HCT116 (cell line): Measurements from ENCODE around the gene ACBD4. TPM values are rescaled to one million over a fixed set of nuclear protein-coding genes. Genes with fewer than 3 reads are reported as not detected.

Experiments
- ATAC-seq: fragments of 200-7000 bp; cut with Tn5 transposase; 2 replicates; pipeline ENCODE4 v1.9.1; 2020; ENCODE audit warnings: mild to moderate bottlenecking, moderate library complexity
- BruUV-seq: library from RNA; stranded (reverse); fragments of 400-500 nt; replicated peaks from 2 replicates; lab custom pipeline; 2021; lab: Mats Ljungman, UMichigan
- CTCF ChIA-PET: fragments of 300-600 bp; sonication (Branson Sonifier 250); formaldehyde crosslinking; loops from one replicate; lab custom pipeline; 2021; ENCODE audit warnings: antibody characterized with exemption; lab: Charles Lee
- POLR2A ChIA-PET: fragments of 300-600, 350-600 bp; sonication (Branson Sonifier 250); formaldehyde crosslinking; loops from one replicate; lab custom pipeline; 2021; ENCODE audit warnings: antibody characterized with exemption; lab: Charles Lee
- RAD21 ChIA-PET, 2 experiments: fragments of 300-600 bp; sonication (Branson Sonifier 250); formaldehyde crosslinking; loops; one replicate each; lab custom pipeline; 2023; ENCODE audit warnings: low total read pairs in 2 of 2; ENCODE audit not compliant: uncharacterized antibody in 2 of 2, unreplicated experiment in 2 of 2, low non-redundant PET in 1 of 2; lab: Charles Lee
- DNase-seq: peaks from one replicate; pipeline ENCODE4 v3.0.0-alpha.2; 2010; ENCODE audit warnings: low read depth, low spot score
- H2AFZ ChIP-seq: fragments of 200-600 bp; shearing (Covaris generic), sonication (generic); 2 replicates; pipeline ENCODE4 v1.6.1; 2017; ENCODE audit warnings: low read depth, mixed run types, mixed read lengths, antibody characterized with exemption, low read length; ENCODE audit not compliant: poor library complexity, severe bottlenecking
- H3K27ac ChIP-seq: 2 replicates; pipeline ENCODE4 v1.5.1; 2012; ENCODE audit warnings: low read depth, low read length
- H3K27me3 ChIP-seq: fragments of 200-600 bp; sonication (generic); 2 replicates; pipeline ENCODE4 v1.6.1; 2016; ENCODE audit warnings: mixed run types, low read length, mixed read lengths; ENCODE audit not compliant: insufficient read depth
- H3K36me3 ChIP-seq, 2 experiments: fragments of 200-500 bp in 1 of 2; fragments of 200-600 bp in 1 of 2; sonication (Bioruptor generic) in 1 of 2; sonication (generic) in 1 of 2; 2 replicates each; pipeline versions ENCODE4 v1.5.1 to v1.6.1; 2014 to 2016; ENCODE audit warnings: low read length in 2 of 2, inconsistent platforms in 1 of 2, mixed read lengths in 1 of 2, mixed run types in 1 of 2; ENCODE audit not compliant: insufficient read depth in 2 of 2, control insufficient read depth in 1 of 2
- H3K4me1 ChIP-seq, 2 experiments: fragments of 200-600 bp in 1 of 2; sonication (generic) in 1 of 2; 2 replicates each; pipeline versions ENCODE4 v1.5.1 to v1.6.1; 2012 to 2017; ENCODE audit warnings: low read length in 2 of 2, inconsistent platforms in 1 of 2, mild to moderate bottlenecking in 1 of 2, mixed read lengths in 1 of 2, mixed run types in 1 of 2, moderate library complexity in 1 of 2; ENCODE audit not compliant: insufficient read depth in 2 of 2, control insufficient read depth in 1 of 2
- H3K4me2 ChIP-seq: fragments of 200-600 bp; sonication (generic); 2 replicates; pipeline ENCODE4 v1.6.1; 2017; ENCODE audit warnings: mixed run types, low read length, mixed read lengths
- H3K4me3 ChIP-seq, 2 experiments: fragments of 200-600 bp in 1 of 2; sonication (generic) in 1 of 2; replicated peaks in 1 of 2; 2 replicates each; pipeline ENCODE4 v1.5.1; 2011 to 2016; ENCODE audit warnings: low read length in 2 of 2, control low read depth in 1 of 2, low read depth in 1 of 2, mild to moderate bottlenecking in 1 of 2, mixed read lengths in 1 of 2, mixed run types in 1 of 2
- H3K79me2 ChIP-seq: fragments of 200-600 bp; sonication (generic); 2 replicates; pipeline ENCODE4 v1.6.1; 2017; ENCODE audit warnings: mild to moderate bottlenecking, mixed run types, low read length, moderate library complexity, mixed read lengths; ENCODE audit not compliant: insufficient read depth
- H3K9ac ChIP-seq: fragments of 200-600 bp; sonication (generic); 2 replicates; pipeline ENCODE4 v1.6.1; 2016; ENCODE audit warnings: low read length, mixed read lengths
- H3K9me2 ChIP-seq: fragments of 200-600 bp; sonication (generic), shearing (Covaris generic); 2 replicates; pipeline ENCODE4 v1.6.1; 2017; ENCODE audit warnings: mixed run types, mild to moderate bottlenecking, moderate library complexity; ENCODE audit not compliant: insufficient read depth
- H3K9me3 ChIP-seq, 2 experiments: fragments of 200-500 bp in 1 of 2; fragments of 200-600 bp in 1 of 2; sonication (Bioruptor generic) in 1 of 2; sonication (generic) in 1 of 2; 2 replicates each; pipeline ENCODE4 v1.6.1; 2014 to 2017; ENCODE audit warnings: low read length in 2 of 2, mixed read lengths in 2 of 2, inconsistent platforms in 1 of 2, low read depth in 1 of 2, mild to moderate bottlenecking in 1 of 2, mixed run types in 1 of 2, moderate library complexity in 1 of 2; ENCODE audit not compliant: control insufficient read depth in 1 of 2, insufficient read depth in 1 of 2
- H4K20me1 ChIP-seq: fragments of 200-600 bp; sonication (generic), shearing (Covaris generic); 2 replicates; pipeline ENCODE4 v1.6.1; 2017; ENCODE audit warnings: mixed run types, mild to moderate bottlenecking, moderate library complexity; ENCODE audit not compliant: insufficient read depth
- CBX3 ChIP-seq: IDR thresholded peaks from 2 replicates; pipeline ENCODE4 v1.6.1; 2012; ENCODE audit warnings: low read depth
- CEBPB ChIP-seq: IDR thresholded peaks from 2 replicates; pipeline ENCODE4 v1.6.1; 2012; ENCODE audit warnings: low read depth
- ELF1 ChIP-seq: IDR thresholded peaks from 2 replicates; pipeline ENCODE4 v1.6.1; 2012; ENCODE audit warnings: low read depth, borderline replicate concordance
- EZH2 ChIP-seq: fragments of 200-600 bp; sonication (generic); IDR thresholded peaks from 2 replicates; pipeline ENCODE4 v1.6.1; 2017; ENCODE audit warnings: antibody characterized with exemption, mixed run types
- POLR2A ChIP-seq: IDR thresholded peaks from 2 replicates; pipeline ENCODE4 v1.7.0; 2011; ENCODE audit warnings: borderline replicate concordance; ENCODE audit not compliant: insufficient read depth, insufficient read length; ENCODE audit errors: extremely low read depth
- POLR2AphosphoS5 ChIP-seq: IDR thresholded peaks from 2 replicates; pipeline ENCODE4 v1.6.1; 2011; ENCODE audit warnings: mild to moderate bottlenecking, low read depth, low read length, moderate library complexity
- RAD21 ChIP-seq: IDR thresholded peaks from 2 replicates; pipeline ENCODE4 v1.6.1; 2012; ENCODE audit warnings: low read depth, mild to moderate bottlenecking
- SIN3A ChIP-seq: IDR thresholded peaks from 2 replicates; pipeline ENCODE4 v1.6.1; 2012; ENCODE audit warnings: low read depth
- SP1 ChIP-seq: IDR thresholded peaks from 2 replicates; pipeline ENCODE4 v1.6.1; 2012; ENCODE audit warnings: low read depth
- SRF ChIP-seq: IDR thresholded peaks from 2 replicates; pipeline ENCODE4 v1.6.1; 2012; ENCODE audit warnings: low read depth
- YY1 ChIP-seq: IDR thresholded peaks from 2 replicates; pipeline ENCODE4 v1.6.1; 2011; ENCODE audit warnings: low read length, low read depth, moderate library complexity, mild to moderate bottlenecking; ENCODE audit not compliant: insufficient replicate concordance; ENCODE audit errors: extremely low read depth
- ZFX ChIP-seq: fragments of 450-650 bp; IDR thresholded peaks from 2 replicates; pipeline ENCODE4 v1.6.1; 2017
- ZNF274 ChIP-seq: fragments of 200-500 bp; sonication (Bioruptor generic); IDR thresholded peaks from 2 replicates; pipeline ENCODE4 v1.6.1; 2014; ENCODE audit warnings: mild to moderate bottlenecking, low read depth, low read length, inconsistent platforms
- intact Hi-C: fragments of 100-400 bp; cut with micrococcal nuclease; formaldehyde crosslinking; loops from 2 replicates; pipeline ENCODE4 v1.10.0; 2022
- total RNA-seq: library from RNA; stranded (reverse); gene quantifications from one replicate; pipeline ENCODE4 v1.2.1, GENCODE V29; 2021; ENCODE audit not compliant: unreplicated experiment
- TF ChIP-seq, protein P1 (sequence below): IDR thresholded peaks from 2 replicates; pipeline ENCODE4 v1.6.1; 2012; ENCODE audit warnings: low read depth
- TF ChIP-seq, protein P2 (sequence below), 3 experiments: fragments of 200-600 bp in 1 of 3; sonication (generic) in 1 of 3; IDR thresholded peaks in 2 of 3; conservative IDR thresholded peaks in 1 of 3; 2 replicates each; pipeline ENCODE4 v1.5.1; 2012 to 2017; ENCODE audit warnings: low read depth in 2 of 3, low read length in 2 of 3, antibody characterized with exemption in 1 of 3, borderline replicate concordance in 1 of 3, control low read depth in 1 of 3, mild to moderate bottlenecking in 1 of 3, mixed read lengths in 1 of 3, mixed run types in 1 of 3, moderate library complexity in 1 of 3; ENCODE audit not compliant: insufficient read depth in 1 of 3
- TF ChIP-seq, protein P3 (sequence below): IDR thresholded peaks from 2 replicates; pipeline ENCODE4 v1.6.1; 2012
- TF ChIP-seq, protein P4 (sequence below): IDR thresholded peaks from 2 replicates; pipeline ENCODE4 v1.6.1; 2011; ENCODE audit warnings: mild to moderate bottlenecking, low read length, moderate library complexity; ENCODE audit not compliant: insufficient replicate concordance; ENCODE audit errors: extremely low read depth
- TF ChIP-seq, protein P5 (sequence below): IDR thresholded peaks from 2 replicates; pipeline ENCODE4 v1.6.1; 2012

The ACBD4 gene
- total RNA-seq, 1 experiment from 2014 or later = 13.6 TPM

DNA sequence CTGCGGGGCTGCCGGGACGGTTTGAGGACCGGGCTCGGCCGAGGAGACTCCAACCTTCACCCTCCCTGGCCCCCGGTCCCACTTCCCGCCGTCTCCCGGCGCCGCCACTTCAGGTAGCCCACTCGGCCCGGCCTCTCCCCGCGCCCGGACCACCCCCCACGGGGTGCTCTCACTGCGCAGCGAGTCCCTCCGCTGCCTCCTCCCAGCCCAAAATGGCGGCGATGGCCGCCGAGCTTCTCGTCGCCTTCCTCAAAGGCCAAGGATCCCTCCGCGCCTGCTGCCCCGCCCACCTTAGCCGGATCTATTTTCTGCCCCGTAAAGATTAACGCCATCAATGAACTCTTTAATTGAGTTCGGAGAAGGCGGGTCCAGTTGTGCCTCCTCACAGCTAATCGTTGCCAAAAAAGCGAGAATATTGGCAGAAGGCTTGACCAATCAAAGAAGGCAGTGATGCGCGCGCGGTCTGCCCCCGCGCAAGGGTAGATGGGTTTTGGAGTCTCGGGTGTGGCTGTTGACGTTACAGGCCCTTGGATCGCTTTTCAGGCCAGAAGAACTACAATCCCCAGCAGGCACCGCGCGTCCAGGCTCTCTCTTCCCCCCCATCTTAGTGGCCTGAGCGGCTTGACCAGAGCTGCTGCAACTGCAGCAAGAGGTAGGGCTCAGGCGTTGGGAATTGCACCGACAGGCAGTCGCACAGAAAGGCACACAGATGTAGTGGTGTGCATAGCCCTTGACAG lies 26.0 kb downstream of the ACBD4 start, which contains the start of gene HEXIM2:
Gene HEXIM2, plus strand, starts transcription at position 588 of the 737 bp plus-strand sequence. CDS start 919 bp downstream, outside the sequence.
- Histone ChIP-seq H3K9me3 (no peaks in the 10 kb centered on the region), H3K79me2 (peaks cover 29% of the 10 kb centered on the region), H3K9me2 (no peaks in the 10 kb centered on the region), H3K27me3 (no peaks in the 10 kb centered on the region), H3K27ac (peak within 1 kb of the TSS; percentile 89), H2AFZ (no peak within 1 kb of the TSS), H3K36me3 (no peaks in the 10 kb centered on the region), H4K20me1 (no peaks in the 10 kb centered on the region), H3K4me1 (peaks cover 23 to 35% of the 10 kb centered on the region in 2 experiments), H3K4me2 (peak within 1 kb of the TSS; percentile 92), H3K4me3 (peak within 1 kb of the TSS; percentile 89 to 97), H3K9ac (peak within 1 kb of the TSS; percentile 99)
- ATAC-seq = peak; percentile 93
- intact Hi-C loops = loop anchor here (1.0 kb wide), 1 partner anchor 12 kb away; no protein-coding TSS in a partner anchor
- BruUV-seq = no TSS peak
- POLR2A ChIA-PET = interaction anchor here (0.8 to 7.0 kb wide), 9 partner anchors 11 to 264 kb away, joined by 3 to 258 read pairs (median 8); partner anchors contain the start of gene HEXIM1
- CTCF ChIA-PET = interaction anchor here (0.7 to 2.4 kb wide), 6 partner anchors 10 to 70 kb away, joined by 3 to 25 read pairs (median 12); partner anchors contain the start of genes ACBD4 and HEXIM1
- peak; percentile 100 for DNase-seq
- RAD21 ChIA-PET = interaction anchor here (0.8 to 2.1 kb wide), 6 partner anchors 11 to 36 kb away, joined by 3 to 6 read pairs (median 5); partner anchors contain the start of gene HEXIM1 (in 1 of the 2)
- TF ChIP-seq, protein P1, sequence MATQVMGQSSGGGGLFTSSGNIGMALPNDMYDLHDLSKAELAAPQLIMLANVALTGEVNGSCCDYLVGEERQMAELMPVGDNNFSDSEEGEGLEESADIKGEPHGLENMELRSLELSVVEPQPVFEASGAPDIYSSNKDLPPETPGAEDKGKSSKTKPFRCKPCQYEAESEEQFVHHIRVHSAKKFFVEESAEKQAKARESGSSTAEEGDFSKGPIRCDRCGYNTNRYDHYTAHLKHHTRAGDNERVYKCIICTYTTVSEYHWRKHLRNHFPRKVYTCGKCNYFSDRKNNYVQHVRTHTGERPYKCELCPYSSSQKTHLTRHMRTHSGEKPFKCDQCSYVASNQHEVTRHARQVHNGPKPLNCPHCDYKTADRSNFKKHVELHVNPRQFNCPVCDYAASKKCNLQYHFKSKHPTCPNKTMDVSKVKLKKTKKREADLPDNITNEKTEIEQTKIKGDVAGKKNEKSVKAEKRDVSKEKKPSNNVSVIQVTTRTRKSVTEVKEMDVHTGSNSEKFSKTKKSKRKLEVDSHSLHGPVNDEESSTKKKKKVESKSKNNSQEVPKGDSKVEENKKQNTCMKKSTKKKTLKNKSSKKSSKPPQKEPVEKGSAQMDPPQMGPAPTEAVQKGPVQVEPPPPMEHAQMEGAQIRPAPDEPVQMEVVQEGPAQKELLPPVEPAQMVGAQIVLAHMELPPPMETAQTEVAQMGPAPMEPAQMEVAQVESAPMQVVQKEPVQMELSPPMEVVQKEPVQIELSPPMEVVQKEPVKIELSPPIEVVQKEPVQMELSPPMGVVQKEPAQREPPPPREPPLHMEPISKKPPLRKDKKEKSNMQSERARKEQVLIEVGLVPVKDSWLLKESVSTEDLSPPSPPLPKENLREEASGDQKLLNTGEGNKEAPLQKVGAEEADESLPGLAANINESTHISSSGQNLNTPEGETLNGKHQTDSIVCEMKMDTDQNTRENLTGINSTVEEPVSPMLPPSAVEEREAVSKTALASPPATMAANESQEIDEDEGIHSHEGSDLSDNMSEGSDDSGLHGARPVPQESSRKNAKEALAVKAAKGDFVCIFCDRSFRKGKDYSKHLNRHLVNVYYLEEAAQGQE = no peak
- TF ChIP-seq, protein P2, sequence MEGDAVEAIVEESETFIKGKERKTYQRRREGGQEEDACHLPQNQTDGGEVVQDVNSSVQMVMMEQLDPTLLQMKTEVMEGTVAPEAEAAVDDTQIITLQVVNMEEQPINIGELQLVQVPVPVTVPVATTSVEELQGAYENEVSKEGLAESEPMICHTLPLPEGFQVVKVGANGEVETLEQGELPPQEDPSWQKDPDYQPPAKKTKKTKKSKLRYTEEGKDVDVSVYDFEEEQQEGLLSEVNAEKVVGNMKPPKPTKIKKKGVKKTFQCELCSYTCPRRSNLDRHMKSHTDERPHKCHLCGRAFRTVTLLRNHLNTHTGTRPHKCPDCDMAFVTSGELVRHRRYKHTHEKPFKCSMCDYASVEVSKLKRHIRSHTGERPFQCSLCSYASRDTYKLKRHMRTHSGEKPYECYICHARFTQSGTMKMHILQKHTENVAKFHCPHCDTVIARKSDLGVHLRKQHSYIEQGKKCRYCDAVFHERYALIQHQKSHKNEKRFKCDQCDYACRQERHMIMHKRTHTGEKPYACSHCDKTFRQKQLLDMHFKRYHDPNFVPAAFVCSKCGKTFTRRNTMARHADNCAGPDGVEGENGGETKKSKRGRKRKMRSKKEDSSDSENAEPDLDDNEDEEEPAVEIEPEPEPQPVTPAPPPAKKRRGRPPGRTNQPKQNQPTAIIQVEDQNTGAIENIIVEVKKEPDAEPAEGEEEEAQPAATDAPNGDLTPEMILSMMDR (IDR thresholded peaks at IDR 0.05 in 2 of 3, conservative IDR thresholded peaks at IDR 0.05 in 1 of 3; ENCODE audit: borderline replicate concordance in 1 of 3, insufficient read depth in 1 of 3, low read depth in 2 of 3, low read length in 2 of 3) = no peak
- TF ChIP-seq SRF = peak; percentile 88
- TF ChIP-seq ELF1 = no peak; the same call in 1 of the 2 replicates
- peak; percentile 99 for TF ChIP-seq YY1
- TF ChIP-seq POLR2A = peak; percentile 56
- TF ChIP-seq, protein P3, sequence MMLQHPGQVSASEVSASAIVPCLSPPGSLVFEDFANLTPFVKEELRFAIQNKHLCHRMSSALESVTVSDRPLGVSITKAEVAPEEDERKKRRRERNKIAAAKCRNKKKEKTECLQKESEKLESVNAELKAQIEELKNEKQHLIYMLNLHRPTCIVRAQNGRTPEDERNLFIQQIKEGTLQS = no peak
- TF ChIP-seq POLR2AphosphoS5 = peak; percentile 73
- TF ChIP-seq EZH2 = no peak
- TF ChIP-seq, protein P4, sequence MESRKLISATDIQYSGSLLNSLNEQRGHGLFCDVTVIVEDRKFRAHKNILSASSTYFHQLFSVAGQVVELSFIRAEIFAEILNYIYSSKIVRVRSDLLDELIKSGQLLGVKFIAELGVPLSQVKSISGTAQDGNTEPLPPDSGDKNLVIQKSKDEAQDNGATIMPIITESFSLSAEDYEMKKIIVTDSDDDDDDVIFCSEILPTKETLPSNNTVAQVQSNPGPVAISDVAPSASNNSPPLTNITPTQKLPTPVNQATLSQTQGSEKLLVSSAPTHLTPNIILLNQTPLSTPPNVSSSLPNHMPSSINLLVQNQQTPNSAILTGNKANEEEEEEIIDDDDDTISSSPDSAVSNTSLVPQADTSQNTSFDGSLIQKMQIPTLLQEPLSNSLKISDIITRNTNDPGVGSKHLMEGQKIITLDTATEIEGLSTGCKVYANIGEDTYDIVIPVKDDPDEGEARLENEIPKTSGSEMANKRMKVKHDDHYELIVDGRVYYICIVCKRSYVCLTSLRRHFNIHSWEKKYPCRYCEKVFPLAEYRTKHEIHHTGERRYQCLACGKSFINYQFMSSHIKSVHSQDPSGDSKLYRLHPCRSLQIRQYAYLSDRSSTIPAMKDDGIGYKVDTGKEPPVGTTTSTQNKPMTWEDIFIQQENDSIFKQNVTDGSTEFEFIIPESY = peak; percentile 28
- peak; percentile 74 for TF ChIP-seq SIN3A
- TF ChIP-seq CBX3 = peak; percentile 81; the same call in 1 of the 2 replicates
- TF ChIP-seq, protein P5, sequence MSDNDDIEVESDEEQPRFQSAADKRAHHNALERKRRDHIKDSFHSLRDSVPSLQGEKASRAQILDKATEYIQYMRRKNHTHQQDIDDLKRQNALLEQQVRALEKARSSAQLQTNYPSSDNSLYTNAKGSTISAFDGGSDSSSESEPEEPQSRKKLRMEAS = 0 out of 2 replicates have a peak, but pooled peaks have one; percentile 25
- TF ChIP-seq ZNF274 = no peak
- no peak for TF ChIP-seq CEBPB
- peak; percentile 99 for TF ChIP-seq SP1
- TF ChIP-seq ZFX = peak; percentile 77; the same call in 1 of the 2 replicates
- TF ChIP-seq RAD21 = no peak
